ENCODE results near the gene SNCB. TPM values are rescaled to one million over a fixed set of nuclear protein-coding genes. Genes with fewer than 3 reads are reported as not detected.

SNCB gene
- total and polyA plus RNA-seq, 2 of the 8 experiments (the other 6 are each of a cell fraction or from before 2014, with no cell fraction given), result 4.2 to 5.9 TPM

DNA sequence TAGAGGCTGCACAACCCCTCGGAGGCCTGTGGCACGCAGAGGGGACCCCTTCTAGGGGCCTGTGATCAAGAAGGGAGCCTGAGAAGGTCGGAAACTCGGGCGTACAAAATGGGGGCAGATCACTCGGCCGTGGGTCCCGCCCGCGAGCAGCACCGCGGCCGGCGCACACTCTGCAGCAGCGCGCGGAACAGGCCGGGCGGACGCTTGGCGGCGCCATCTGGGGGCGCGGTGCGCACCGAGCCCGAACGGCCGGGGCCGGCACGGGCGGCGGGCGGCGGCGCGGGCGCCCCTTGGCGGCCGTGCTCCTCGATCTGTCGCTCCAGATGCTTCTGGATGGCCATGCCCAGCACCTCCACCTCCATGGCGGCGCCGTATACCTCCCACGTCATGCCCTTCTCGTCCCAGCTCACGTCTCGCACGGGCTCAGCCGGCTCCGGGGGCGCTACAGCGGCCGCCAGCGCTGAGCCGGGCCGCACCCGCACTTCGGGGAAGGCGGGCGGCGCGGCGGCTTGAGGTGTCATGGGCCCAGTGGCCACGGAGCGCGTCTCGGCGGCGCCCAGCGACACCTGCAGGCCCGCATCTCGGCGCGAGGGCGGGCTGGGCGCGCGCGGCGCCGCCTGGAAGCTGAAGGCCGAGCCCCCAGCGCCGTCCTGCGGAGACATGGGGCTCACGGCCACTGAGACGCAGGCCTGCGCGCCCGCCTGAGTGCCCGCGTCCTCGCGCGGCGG, 33.5 kb downstream of the SNCB start:
- no peak overlapping the region for H3K18ac ChIP-seq (ENCODE audit: extremely low read depth, low read length)
- peak overlapping the region; percentile 72; the same call in 1 of the 2 replicates for H4K8ac ChIP-seq (ENCODE audit: extremely low read depth, insufficient read depth, low read length)
- H3K4me2 ChIP-seq (ENCODE audit: insufficient read depth in 1 of 2, low read depth in 2 of 2, low read length in 2 of 2), result peak overlapping the region; percentile 69 to 83
- H3K4ac ChIP-seq (replicated peaks; ENCODE audit: insufficient read length, low read depth, low read length), result no peak overlapping the region
- H3K36me3 ChIP-seq (ENCODE audit: control insufficient read depth in 2 of 4, insufficient read depth in 4 of 4, low read length in 3 of 4), result peaks cover 0 to 4% (median 0%) of the 10 kb centered on the region in 4 experiments; a peak in 2 of 8 replicates
- H4K91ac ChIP-seq (replicated peaks; ENCODE audit: insufficient read length, low read length), result no peak overlapping the region
- H3K27ac ChIP-seq (ENCODE audit: low read depth, low read length), result no peak overlapping the region
- H2BK20ac ChIP-seq (ENCODE audit: low read length), result no peak overlapping the region
- 0 out of 7 replicates have a peak, but pooled peaks cover 0 to 2% (median 0%) of the 10 kb centered on the region in 4 experiments for H3K4me1 ChIP-seq (replicated peaks in 1 of 4; ENCODE audit: control insufficient read depth in 3 of 4, insufficient read depth in 4 of 4, low read length in 3 of 4)
- no peak overlapping the region for H3K23ac ChIP-seq (ENCODE audit: insufficient read length)
- no peak overlapping the region for H3K14ac ChIP-seq (ENCODE audit: insufficient read length)
- 22% methylated on average over 63 of the region's 98 CpGs; no CpG with 5 or more reads in 1 of the 2 experiments for WGBS, 2 experiments (ENCODE audit: extremely low coverage in 1 of 2, insufficient coverage in 1 of 2, insufficient read length in 1 of 2, insufficient replicate concordance in 2 of 2, low coverage in 1 of 2, low lambda C conversion rate in 2 of 2, missing lambda C conversion rate in 1 of 2)
- peak overlapping the region; percentile 8; the same call in 1 of the 2 replicates for H2AFZ ChIP-seq (ENCODE audit: low read length)
- H2BK120ac ChIP-seq (replicated peaks; ENCODE audit: low read depth, low read length), result no peak overlapping the region
- FAIRE-seq (no peak), DNase-seq (ENCODE audit: low read depth in 1 of 2, low spot score in 2 of 2) (peak in 1 of 2 experiments; percentile 78)
- H3K23me2 ChIP-seq (ENCODE audit: low read depth, low read length), result peaks cover 9% of the 10 kb centered on the region; the same call in 1 of the 2 replicates
- no peak overlapping the region for H2BK5ac ChIP-seq (ENCODE audit: low read depth, low read length)
- peaks cover 0 to 10% of the 10 kb centered on the region in 2 experiments for H4K20me1 ChIP-seq (replicated peaks in 1 of 2; ENCODE audit: control insufficient read depth in 1 of 2, insufficient read depth in 2 of 2, low read length in 2 of 2)
- H2BK12ac ChIP-seq (ENCODE audit: low read depth, low read length), result no peak overlapping the region
- H3K27me3 ChIP-seq (replicated peaks in 1 of 4; ENCODE audit: control insufficient read depth in 3 of 4, extremely low read depth in 1 of 4, insufficient read depth in 3 of 4, low read length in 3 of 4), result peaks cover 0 to 19% (median 7%) of the 10 kb centered on the region in 4 experiments; a peak in 4 of 7 replicates
- peak overlapping the region in 3 of 4 experiments; percentile 10 to 55 (median 21); a peak in 4 of 8 replicates for H3K4me3 ChIP-seq (ENCODE audit: extremely low read depth in 1 of 4, insufficient read depth in 2 of 4, low read depth in 3 of 4, low read length in 4 of 4)
- H3K56ac ChIP-seq (replicated peaks; ENCODE audit: insufficient read length, low read depth, low read length), result no peak overlapping the region
- no peaks in the 10 kb centered on the region for H3K79me1 ChIP-seq (ENCODE audit: low read depth, low read length)
- ChIA-PET CTCF (ENCODE audit: partially characterized antibody) (interaction anchor here (0.7 to 5.6 kb wide), 20 partner anchors 10 to 726 kb away, joined by 3 to 37 read pairs (median 5); partner anchors contain the start of genes CDHR2 and CPLX2), POLR2A (ENCODE audit: partially characterized antibody) (interaction anchor here (0.7 to 3.3 kb wide), 10 partner anchors 9 to 209 kb away, joined by 3 to 23 read pairs (median 4); partner anchors contain the start of genes EIF4E1B, NOP16, RNF44 and SNCB)
- no peak overlapping the region for H4K5ac ChIP-seq (ENCODE audit: insufficient read length, low read depth, low read length)
- H3K9me3 ChIP-seq (ENCODE audit: insufficient read depth in 2 of 2, low read depth in 1 of 2, low read length in 1 of 2), result peaks cover 0 to 5% of the 10 kb centered on the region in 2 experiments; a peak in 2 of 4 replicates
- H3K9ac ChIP-seq (replicated peaks in 1 of 4; ENCODE audit: extremely low read depth in 1 of 4, low read depth in 3 of 4, low read length in 3 of 4), result no peak overlapping the region
- no peak overlapping the region for H2AK5ac ChIP-seq (ENCODE audit: low read depth, low read length)
- no peak overlapping the region for H2BK15ac ChIP-seq (ENCODE audit: low read length)
- H3K79me2 ChIP-seq (ENCODE audit: control insufficient read depth in 1 of 2, insufficient read depth in 2 of 2, low read length in 2 of 2), result no peaks in the 10 kb centered on the region
- TF ChIP-seq ASH2L (IDR thresholded peaks at IDR 0.05; ENCODE audit: low read length) (no peak), KDM4A (IDR thresholded peaks at IDR 0.05; ENCODE audit: low read depth, low read length, severe bottlenecking) (peak; percentile 62), RNF2 (IDR thresholded peaks at IDR 0.05; ENCODE audit: borderline replicate concordance, low read depth, low read length, missing control alignments, poor library complexity, severe bottlenecking) (no peak), CREB1 (IDR thresholded peaks at IDR 0.05) (no peak; the same call in 1 of the 2 replicates), SIN3A (conservative IDR thresholded peaks at IDR 0.05 in 1 of 2, IDR thresholded peaks at IDR 0.05 in 1 of 2; ENCODE audit: low read depth in 1 of 2, low read length in 2 of 2) (0 out of 4 replicates have a peak, but pooled peaks of 1 of the 2 experiments have one; percentile 16), TAF7 (optimal IDR thresholded peaks at IDR 0.05; ENCODE audit: borderline replicate concordance, low read depth, low read length) (peak; percentile 40), GABPA (IDR thresholded peaks at IDR 0.05; ENCODE audit: borderline replicate concordance, insufficient read depth, low read length) (peak; percentile 72), FOSL1 (IDR thresholded peaks at IDR 0.05; ENCODE audit: insufficient read depth, low read depth, low read length) (0 out of 2 replicates have a peak, but pooled peaks have one; percentile 7), POLR2A (IDR thresholded peaks at IDR 0.05; ENCODE audit: control extremely low read depth in 1 of 2, low read depth in 2 of 2, low read length in 2 of 2) (no peak)
- TF ChIP-seq, protein P1, sequence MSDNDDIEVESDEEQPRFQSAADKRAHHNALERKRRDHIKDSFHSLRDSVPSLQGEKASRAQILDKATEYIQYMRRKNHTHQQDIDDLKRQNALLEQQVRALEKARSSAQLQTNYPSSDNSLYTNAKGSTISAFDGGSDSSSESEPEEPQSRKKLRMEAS (IDR thresholded peaks at IDR 0.05), result peak; percentile 46; the same call in 1 of the 2 replicates
